Neural progenitor cell (in vitro differentiated cells): ENCODE data around the gene DNMT3B.

Experiments used
- EZH2 ChIP-seq: fragments of 200-600 bp; sonication (generic); IDR thresholded peaks from 2 replicates; pipeline ENCODE4 v1.6.1; 2017; ENCODE audit warnings: antibody characterized with exemption, mild to moderate bottlenecking, moderate library complexity
- EZH2phosphoT487 ChIP-seq: fragments of 200-600 bp; sonication (generic); IDR thresholded peaks from 2 replicates; pipeline ENCODE4 v1.6.1; 2017; ENCODE audit warnings: antibody characterized with exemption
- TF ChIP-seq, protein P1 (sequence below): fragments of 200-600 bp; sonication (generic); IDR thresholded peaks from 2 replicates; pipeline ENCODE4 v1.5.1; 2017; ENCODE audit warnings: antibody characterized with exemption, mild to moderate bottlenecking

DNA sequence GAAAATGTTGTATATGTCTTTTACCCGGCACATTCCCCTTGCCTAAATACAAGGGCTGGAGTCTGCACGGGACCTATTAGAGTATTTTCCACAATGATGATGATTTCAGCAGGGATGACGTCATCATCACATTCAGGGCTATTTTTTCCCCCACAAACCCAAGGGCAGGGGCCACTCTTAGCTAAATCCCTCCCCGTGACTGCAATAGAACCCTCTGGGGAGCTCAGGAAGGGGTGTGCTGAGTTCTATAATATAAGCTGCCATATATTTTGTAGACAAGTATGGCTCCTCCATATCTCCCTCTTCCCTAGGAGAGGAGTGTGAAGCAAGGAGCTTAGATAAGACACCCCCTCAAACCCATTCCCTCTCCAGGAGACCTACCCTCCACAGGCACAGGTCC lies 46.3 kb downstream of the DNMT3B start:
- TF ChIP-seq, protein P1, sequence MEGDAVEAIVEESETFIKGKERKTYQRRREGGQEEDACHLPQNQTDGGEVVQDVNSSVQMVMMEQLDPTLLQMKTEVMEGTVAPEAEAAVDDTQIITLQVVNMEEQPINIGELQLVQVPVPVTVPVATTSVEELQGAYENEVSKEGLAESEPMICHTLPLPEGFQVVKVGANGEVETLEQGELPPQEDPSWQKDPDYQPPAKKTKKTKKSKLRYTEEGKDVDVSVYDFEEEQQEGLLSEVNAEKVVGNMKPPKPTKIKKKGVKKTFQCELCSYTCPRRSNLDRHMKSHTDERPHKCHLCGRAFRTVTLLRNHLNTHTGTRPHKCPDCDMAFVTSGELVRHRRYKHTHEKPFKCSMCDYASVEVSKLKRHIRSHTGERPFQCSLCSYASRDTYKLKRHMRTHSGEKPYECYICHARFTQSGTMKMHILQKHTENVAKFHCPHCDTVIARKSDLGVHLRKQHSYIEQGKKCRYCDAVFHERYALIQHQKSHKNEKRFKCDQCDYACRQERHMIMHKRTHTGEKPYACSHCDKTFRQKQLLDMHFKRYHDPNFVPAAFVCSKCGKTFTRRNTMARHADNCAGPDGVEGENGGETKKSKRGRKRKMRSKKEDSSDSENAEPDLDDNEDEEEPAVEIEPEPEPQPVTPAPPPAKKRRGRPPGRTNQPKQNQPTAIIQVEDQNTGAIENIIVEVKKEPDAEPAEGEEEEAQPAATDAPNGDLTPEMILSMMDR = no peak
- TF ChIP-seq EZH2phosphoT487 (no peak), EZH2 (no peak)
